Spleen (tissue), 11 donors: ENCODE data around the gene LILRB2. TPM values are rescaled to one million over a fixed set of nuclear protein-coding genes. Genes with fewer than 3 reads are reported as not detected.
A peak's percentile ranks its signal among the peaks of the same experiment; 100 is the strongest.
"Not testable (repeated sequence)": the region's sequence is repeated elsewhere in the genome, so short reads cannot be mapped to it uniquely, and the experiment has no call there.

Experiments used
- DNase-seq: peaks from one replicate; pipeline ENCODE4 v3.0.0-alpha.2; 2020
- H3K27ac ChIP-seq, 8 donors: fragments of 200-600 bp; sonication (generic) in 7 of 8; 1 replicate in 4 of 8; 2 replicates in 4 of 8; pipeline versions ENCODE4 v1.5.0 to v1.8.0; 2016 to 2021; ENCODE audit warnings: inconsistent platforms in 4 of 8, mild to moderate bottlenecking in 4 of 8, moderate library complexity in 1 of 8
- H3K27me3 ChIP-seq, 7 donors: fragments of 200-600 bp; sonication (generic) in 6 of 7; replicated peaks in 1 of 7; 1 replicate in 4 of 7; 2 replicates in 3 of 7; pipeline versions ENCODE4 v1.5.0 to v1.8.0; 2016 to 2021; ENCODE audit warnings: inconsistent platforms in 3 of 7, mild to moderate bottlenecking in 1 of 7
- H3K36me3 ChIP-seq, 6 donors: fragments of 200-600 bp; sonication (generic) in 5 of 6; 1 replicate in 4 of 6; 2 replicates in 2 of 6; pipeline versions ENCODE4 v1.5.0 to v1.8.0; 2016 to 2021; ENCODE audit warnings: inconsistent platforms in 2 of 6
- H3K4me1 ChIP-seq, 6 donors: fragments of 200-600 bp; sonication (generic) in 5 of 6; 1 replicate in 3 of 6; 2 replicates in 3 of 6; pipeline versions ENCODE4 v1.5.0 to v1.8.0; 2016 to 2021; ENCODE audit warnings: inconsistent platforms in 3 of 6
- H3K4me3 ChIP-seq, 8 donors: fragments of 200-600 bp; sonication (generic) in 7 of 8; 1 replicate in 4 of 8; 2 replicates in 4 of 8; pipeline versions ENCODE4 v1.5.0 to v1.8.0; 2016 to 2021; ENCODE audit warnings: inconsistent platforms in 4 of 8, mild to moderate bottlenecking in 4 of 8, moderate library complexity in 2 of 8
- H3K9me3 ChIP-seq, 8 donors: fragments of 200-600 bp; sonication (generic) in 7 of 8; 1 replicate in 4 of 8; 2 replicates in 4 of 8; pipeline versions ENCODE4 v1.5.0 to v1.8.0; 2016 to 2021; ENCODE audit warnings: inconsistent platforms in 4 of 8
- CTCF ChIP-seq, 11 experiments: fragments of 200-600 bp in 7 of 11; fragments of 450-650 bp in 4 of 11; sonication (generic) in 4 of 11; IDR thresholded peaks in 8 of 11; conservative IDR thresholded peaks in 3 of 11; 1 replicate in 7 of 11; 2 replicates in 4 of 11; pipeline versions ENCODE4 v1.4.0 to v1.8.0; 2016 to 2021; ENCODE audit warnings: antibody characterized with exemption in 11 of 11, inconsistent platforms in 4 of 11, mild to moderate bottlenecking in 1 of 11
- POLR2A ChIP-seq, 3 donors: fragments of 450-650 bp; IDR thresholded peaks; one replicate each; pipeline ENCODE4 v1.5.1; 2017; ENCODE audit warnings: antibody characterized with exemption in 3 of 3, mild to moderate bottlenecking in 1 of 3
- POLR2AphosphoS5 ChIP-seq, 3 donors: sonication (generic); formaldehyde crosslinking; IDR thresholded peaks; one replicate each; pipeline ENCODE4 v1.5.1; 2017; ENCODE audit warnings: antibody characterized with exemption in 3 of 3
- WGBS, 5 donors: extraction: QIAGEN DNeasy Blood & Tissue Kit in 3 of 5; methylation state at CpG; one replicate each; pipeline versions ENCODE4 v1.1.5 to v1.1.7; 2013 to 2018; 5-methylcytosine and 5-hydroxymethylcytosine counted together
- intact Hi-C: fragments of 100-400 bp; cut with DNase I; formaldehyde crosslinking; loops from one replicate; pipeline ENCODE4 v1.15.0; 2023; ENCODE audit warnings: low total_unique reads
- polyA plus RNA-seq, 3 donors: library from polyadenylated mRNA; stranded (reverse); fragments of 200-250 nt; gene quantifications; one replicate each; pipeline ENCODE4 v1.2.1, GENCODE V29; 2013
- total RNA-seq, 7 donors: library from RNA; depleted of rRNA in 3 of 7; stranded (reverse); fragments of >200 nt in 3 of 7; fragmentation: NEBNext Ultra II Directional in 4 of 7; extraction: Animal tissue kit (Norgen Biotek cat#: 25700) in 4 of 7; gene quantifications; one replicate each; pipeline versions ENCODE4 v1.1.0 to v1.2.1, GENCODE V29; 2016 to 2021
- donor health status: healthy with polysubstance abuse.
- donor health status: DM: no; HTN: no; CAD: no; lungs with moderate emphysema.
- donor health status: DM: no; HTN: no; CAD: no.
- donor health status: Bipolar disorder and iron deficiency.
- donor health status: healthy.
- donor health status: DM: no; HTN: no; CAD: no.
- donor health status: DM: yes; HTN: yes; CAD: no.

Gene LILRB2
- total and polyA plus RNA-seq, 10 donors, result 10.2 to 209 (median 81.5) TPM

- DNase-seq, result peak; percentile 84
- intact Hi-C loops, H3K9me3 ChIP-seq: not testable (repeated sequence)
- peaks cover 0 to 74% (median 3%) of the 10 kb centered on the region in 7 donors for H3K27me3 ChIP-seq
- peak in 1 of 3 donors; percentile 51 for TF ChIP-seq POLR2AphosphoS5 (IDR thresholded peaks at IDR 0.05)
- peaks cover 5 to 79% (median 44%) of the 10 kb centered on the region in 6 donors for H3K4me1 ChIP-seq
- WGBS, 5 donors, result 5 to 31% (median 24%) methylated on average over 4 to 10 of the region's 10 CpGs
- peak overlapping the region in 7 of 8 donors; percentile 9 to 62 (median 36) for H3K4me3 ChIP-seq
- H3K27ac ChIP-seq, result peak overlapping the region in 7 of 8 donors; percentile 77 to 96 (median 89)
- peaks cover 0 to 42% (median 0%) of the 10 kb centered on the region in 6 donors for H3K36me3 ChIP-seq
Measured at GRCh38 chr19:54280441-54280840, 469 bp downstream of the LILRB2 start.

GRCh38 chr19:54280025-54280424 is 885 bp downstream of the LILRB2 start:
- H3K4me1 ChIP-seq, result peaks cover 5 to 78% (median 40%) of the 10 kb centered on the region in 6 donors
- H3K9me3 ChIP-seq, intact Hi-C loops, DNase-seq: not testable (repeated sequence)
- H3K27ac ChIP-seq, result peak overlapping the region in 7 of 8 donors; percentile 77 to 96 (median 89)
- H3K36me3 ChIP-seq, result peaks cover 0 to 46% (median 0%) of the 10 kb centered on the region in 6 donors
- peak overlapping the region in 7 of 8 donors; percentile 9 to 62 (median 36) for H3K4me3 ChIP-seq
- 23 to 86% (median 39%) methylated on average over 1 to 4 of the region's 4 CpGs for WGBS, 5 donors
- peaks cover 0 to 79% (median 3%) of the 10 kb centered on the region in 7 donors for H3K27me3 ChIP-seq

- DNase-seq, result no peak
- TF ChIP-seq CTCF (IDR thresholded peaks at IDR 0.05 in 8 of 11, conservative IDR thresholded peaks at IDR 0.05 in 3 of 11) (no peak), POLR2AphosphoS5 (IDR thresholded peaks at IDR 0.05) (no peak), POLR2A (IDR thresholded peaks at IDR 0.05) (no peak)
- H3K4me3 ChIP-seq, result peak overlapping the region in 7 of 8 donors; percentile 9 to 62 (median 36)
- H3K9me3 ChIP-seq, result no peaks in the 10 kb centered on the region
- peak overlapping the region in 7 of 8 donors; percentile 77 to 96 (median 89) for H3K27ac ChIP-seq
- peaks cover 0 to 81% (median 3%) of the 10 kb centered on the region in 7 donors for H3K27me3 ChIP-seq
- intact Hi-C loops, result no loop called here
- peaks cover 0 to 51% (median 0%) of the 10 kb centered on the region in 6 donors for H3K36me3 ChIP-seq
- WGBS, 5 donors, result 80 to 91% (median 85%) methylated on average over 9 to 18 of the region's 18 CpGs
- H3K4me1 ChIP-seq, result peaks cover 5 to 74% (median 36%) of the 10 kb centered on the region in 6 donors
Measured at GRCh38 chr19:54279406-54279962, 1.4 kb downstream of the LILRB2 start.

GRCh38 chr19:54278571-54279195 is 2.2 kb downstream of the LILRB2 start:
- H3K9me3 ChIP-seq, intact Hi-C loops, DNase-seq: not testable (repeated sequence)
- WGBS, 5 donors, result 74 to 88% (median 84%) methylated on average over 10 to 15 of the region's 15 CpGs
- Histone ChIP-seq H3K27me3 (peaks cover 0 to 81% (median 3%) of the 10 kb centered on the region in 7 donors), H3K4me1 (peaks cover 5 to 72% (median 32%) of the 10 kb centered on the region in 6 donors), H3K36me3 (peaks cover 0 to 58% (median 0%) of the 10 kb centered on the region in 6 donors), H3K27ac (peak overlapping the region in 2 of 8 donors; percentile 90 to 96), H3K4me3 (peak overlapping the region in 5 of 8 donors; percentile 32 to 62 (median 38))

- Histone ChIP-seq H3K27me3 (peaks cover 0 to 76% (median 3%) of the 10 kb centered on the region in 7 donors), H3K36me3 (peaks cover 0 to 58% (median 0%) of the 10 kb centered on the region in 6 donors), H3K4me1 (peaks cover 5 to 66% (median 25%) of the 10 kb centered on the region in 6 donors), H3K27ac (peak overlapping the region in 2 of 8 donors; percentile 38 to 96)
- H3K4me3 ChIP-seq, intact Hi-C loops, H3K9me3 ChIP-seq, DNase-seq: not testable (repeated sequence)
- 88 to 92% (median 90%) methylated on average over 13 of the region's 13 CpGs for WGBS, 5 donors
- peak in 1 of 3 donors; percentile 19 for TF ChIP-seq POLR2AphosphoS5 (IDR thresholded peaks at IDR 0.05)
Measured at GRCh38 chr19:54278056-54278455, 2.9 kb downstream of the LILRB2 start.

- Histone ChIP-seq H3K4me1 (peaks cover 0 to 64% (median 17%) of the 10 kb centered on the region in 6 donors), H3K27me3 (peaks cover 0 to 75% (median 3%) of the 10 kb centered on the region in 7 donors), H3K36me3 (peaks cover 0 to 58% (median 0%) of the 10 kb centered on the region in 6 donors), H3K27ac (peak overlapping the region in 2 of 8 donors; percentile 38 to 96)
- H3K9me3 ChIP-seq, H3K4me3 ChIP-seq, intact Hi-C loops, DNase-seq: not testable (repeated sequence)
- 72 to 80% (median 76%) methylated on average over 12 to 15 of the region's 15 CpGs for WGBS, 5 donors
Measured at GRCh38 chr19:54277111-54277615, 3.7 kb downstream of the LILRB2 start.
